Stimulated activated CD4-positive, alpha-beta T cell treated with anti-CD3 and anti-CD28 coated beads, TNF-alpha, amount 100 ng/mL, for 1 hour (primary cell): ENCODE results near the gene PRTFDC1.
"Not testable (repeated sequence)": the region's sequence is repeated elsewhere in the genome, so short reads cannot be mapped to it uniquely, and the experiment has no call there.

ENCODE experiments used
- DNase-seq, 3 donors: peaks; one replicate each; pipeline ENCODE4 v3.0.0-alpha.2; 2020; ENCODE audit warnings: low read depth in 3 of 3, low spot score in 1 of 3

PRTFDC1 gene

DNA sequence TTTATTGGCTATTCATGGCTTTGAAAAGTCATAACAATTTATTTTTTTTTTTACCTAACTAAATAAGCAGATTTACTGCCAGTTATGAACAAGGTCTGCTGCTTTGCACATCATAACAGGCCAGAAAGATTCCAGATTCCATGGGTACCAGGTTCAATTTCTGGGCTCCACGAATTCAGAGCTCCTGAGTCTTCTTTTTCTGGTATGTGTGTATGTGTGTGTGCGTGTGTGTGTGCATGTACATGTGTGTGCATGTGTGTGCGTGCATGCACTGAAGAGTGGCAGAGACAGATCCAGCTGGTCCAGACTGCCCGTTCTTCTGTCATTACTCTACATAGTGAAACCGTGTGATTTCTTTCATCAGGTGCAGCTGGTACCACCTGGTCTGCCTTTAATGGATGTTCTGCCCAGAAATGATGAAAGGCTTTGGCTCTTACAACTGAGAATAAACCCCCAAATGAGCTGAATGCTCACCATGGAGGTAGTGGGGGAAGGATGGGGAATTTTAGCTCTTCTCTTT is 14.6 kb upstream of the PRTFDC1 start:
- no peak for DNase-seq

DNA sequence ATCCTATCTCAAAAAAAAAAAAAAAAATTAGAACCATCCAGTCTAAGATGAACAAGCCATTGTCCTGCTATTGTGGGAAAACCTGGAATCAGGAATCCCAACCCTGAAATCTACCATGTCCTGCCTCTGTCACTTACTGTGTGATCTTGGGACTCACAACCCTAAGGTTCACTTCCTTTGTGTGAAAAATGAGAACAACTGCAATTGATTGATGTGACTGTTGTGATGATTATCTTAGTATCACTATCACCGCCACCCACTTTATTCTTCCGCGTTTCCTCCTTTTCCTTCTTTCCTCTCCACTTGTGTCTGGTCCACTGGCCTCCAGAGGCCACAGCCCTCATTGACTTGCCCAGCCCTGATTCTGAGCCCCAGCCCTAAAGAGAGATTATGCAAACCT is 12.6 kb upstream of the PRTFDC1 start:
- no peak for DNase-seq

DNA sequence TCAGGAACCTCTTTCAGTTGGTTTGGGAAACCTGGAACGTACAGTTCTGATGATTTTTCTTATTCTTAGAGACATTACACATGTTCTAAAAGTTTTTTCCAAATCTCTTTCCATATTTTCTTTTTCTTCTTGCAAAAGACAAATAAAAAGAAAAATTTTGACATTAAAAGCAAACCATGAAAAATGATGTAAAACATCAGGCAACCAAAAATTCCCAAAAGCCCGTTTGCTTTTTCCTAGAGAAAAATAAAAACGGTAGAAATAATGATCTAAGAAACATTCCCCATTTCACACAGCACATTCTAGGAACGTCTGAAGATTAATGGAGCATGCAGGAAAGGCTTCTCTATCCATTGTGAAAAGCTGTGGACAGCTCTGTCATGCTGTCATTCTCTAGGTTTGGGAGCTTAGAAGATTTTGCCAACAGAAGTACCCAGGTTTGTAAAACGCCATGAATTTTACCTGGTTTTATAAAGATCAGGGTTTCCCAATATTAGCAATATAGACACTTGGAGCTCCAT is 11.2 kb upstream of the PRTFDC1 start:
- no peak for DNase-seq

DNA sequence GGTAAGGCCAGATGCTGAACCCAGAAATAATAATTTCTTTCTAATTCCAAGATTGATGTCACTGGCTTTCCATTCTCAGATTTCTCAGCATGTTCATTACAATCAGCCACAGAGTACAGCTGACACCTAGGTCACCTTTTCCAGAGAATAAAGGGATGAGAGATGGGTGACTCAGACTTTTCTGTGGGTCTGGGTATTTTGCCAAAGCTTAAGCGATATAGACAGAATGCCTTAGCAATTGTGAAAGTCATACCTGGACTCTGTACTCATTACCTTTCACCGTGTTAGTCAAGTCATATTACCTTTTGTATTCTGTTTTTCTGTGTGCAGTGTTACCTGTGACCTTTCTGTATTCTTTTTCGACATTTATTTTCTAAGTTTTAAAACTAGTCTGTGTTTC is 10.6 kb upstream of the PRTFDC1 start:
- no peak for DNase-seq

DNA sequence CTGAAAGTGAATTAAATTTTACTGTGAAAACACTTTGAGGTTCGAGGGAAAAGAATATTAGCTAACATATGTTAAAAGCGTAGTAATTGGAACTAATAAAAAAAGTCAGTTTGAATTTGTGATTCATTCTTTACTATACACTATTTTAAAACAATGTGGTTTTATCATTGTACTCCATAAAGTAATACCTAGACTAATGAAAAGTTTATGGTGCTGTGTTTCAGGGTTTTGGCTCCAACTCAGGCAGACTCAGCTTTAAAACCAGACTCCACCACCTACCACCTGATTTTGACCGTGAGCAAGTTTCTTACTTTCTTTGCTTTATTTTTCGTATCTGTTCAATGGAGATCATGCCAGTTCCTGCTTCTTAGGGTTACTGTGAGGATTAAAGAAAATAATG is 9.2 kb upstream of the PRTFDC1 start:
- DNase-seq, result no peak

DNA sequence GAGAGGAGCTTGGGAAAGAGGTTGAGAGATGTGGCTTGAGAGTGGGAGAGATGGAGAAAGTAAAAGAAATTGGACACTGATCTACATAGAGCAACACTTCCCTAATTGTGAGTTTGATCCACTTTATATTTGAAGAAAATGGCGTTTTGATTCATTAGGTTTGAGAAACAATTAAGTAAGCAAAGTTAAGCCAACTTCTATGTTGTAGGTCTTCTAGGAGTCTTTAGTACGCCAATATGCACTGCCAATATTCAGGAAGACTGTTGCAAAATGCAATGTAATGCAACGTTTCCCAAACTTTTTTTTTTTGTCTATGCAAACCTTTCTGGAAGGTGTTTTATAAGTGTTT is 7.0 kb upstream of the PRTFDC1 start:
- no peak for DNase-seq

DNA sequence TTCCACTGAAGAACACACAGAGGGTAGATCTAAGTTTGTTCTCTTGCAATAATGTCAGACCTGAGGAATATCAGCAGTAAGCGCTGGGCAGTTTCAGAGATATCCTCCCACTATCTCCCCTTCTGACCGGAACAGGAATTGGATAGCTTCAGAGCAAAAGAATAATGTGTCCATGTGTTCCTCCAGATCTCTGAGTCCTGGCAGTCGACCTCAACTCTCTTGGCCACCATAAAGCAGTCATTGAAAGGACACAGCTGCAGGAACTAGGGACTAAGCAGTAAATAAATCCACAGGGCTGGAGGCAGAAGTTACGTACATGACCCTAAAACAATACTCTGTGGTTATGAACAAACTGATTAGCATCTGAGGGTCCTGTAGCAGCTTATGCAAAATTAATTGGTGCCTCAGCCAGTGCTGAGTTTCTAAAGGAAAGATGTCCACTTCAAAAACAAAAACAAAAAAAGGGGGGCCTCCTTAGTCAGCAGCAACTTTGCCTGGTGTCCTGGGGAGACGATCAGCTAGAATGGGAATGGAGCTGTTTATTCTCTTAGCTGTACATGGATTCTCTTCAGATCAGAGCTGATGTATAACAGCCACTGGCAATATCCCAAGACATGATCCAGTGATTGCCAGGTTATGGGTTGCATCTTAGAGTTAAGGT is 6.4 kb upstream of the PRTFDC1 start:
- no peak for DNase-seq

DNA sequence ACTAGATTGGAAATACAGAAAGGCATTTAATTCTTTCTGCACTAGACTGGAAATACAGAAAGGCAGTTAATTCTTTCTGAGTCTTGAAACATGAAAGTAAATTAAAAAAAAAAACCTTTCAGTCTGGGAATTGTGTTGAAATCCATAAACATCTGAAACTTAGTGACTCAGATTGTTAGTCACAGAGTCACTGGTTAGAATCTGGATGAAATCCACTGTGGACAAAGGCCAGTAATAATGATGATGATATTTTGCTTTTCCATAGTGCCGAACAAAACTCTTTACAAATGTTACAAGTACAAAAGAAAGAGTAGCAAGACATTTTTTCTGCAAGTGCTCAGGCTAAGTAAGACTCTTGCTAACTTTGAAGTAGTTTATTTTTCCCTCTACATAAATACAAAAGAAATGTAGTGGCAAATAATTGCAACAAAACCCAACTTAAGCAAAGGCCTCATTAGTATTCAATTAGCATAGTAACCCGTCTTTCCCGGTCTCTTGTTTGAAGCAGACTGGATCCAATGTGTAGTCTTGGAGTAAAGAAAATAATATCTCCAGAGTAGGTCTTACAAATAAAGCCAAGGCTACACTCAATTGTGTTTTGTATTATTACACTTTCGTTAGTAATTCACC is 5.8 kb upstream of the PRTFDC1 start:
- DNase-seq, result no peak

DNA sequence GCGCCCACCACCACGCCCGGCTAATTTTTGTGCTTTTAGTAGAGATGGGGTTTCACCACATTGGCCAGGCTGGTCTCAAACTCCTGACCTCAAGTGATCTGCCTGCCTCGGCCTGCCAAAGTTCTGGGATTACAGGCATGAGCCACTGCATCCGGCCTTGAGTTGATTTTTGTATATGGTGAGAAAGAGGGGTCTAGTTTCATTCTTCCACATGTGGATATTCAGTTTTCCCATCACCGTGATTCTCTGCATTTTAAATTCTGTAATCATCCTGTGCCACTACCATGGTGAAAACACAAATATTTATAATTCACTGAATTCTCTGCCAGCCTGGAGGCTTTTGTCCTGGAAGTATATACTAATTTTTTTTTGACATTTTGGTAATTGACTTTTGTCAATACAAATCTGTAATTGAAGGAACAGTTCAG is 5.2 kb upstream of the PRTFDC1 start:
- DNase-seq, result not testable (repeated sequence)

DNA sequence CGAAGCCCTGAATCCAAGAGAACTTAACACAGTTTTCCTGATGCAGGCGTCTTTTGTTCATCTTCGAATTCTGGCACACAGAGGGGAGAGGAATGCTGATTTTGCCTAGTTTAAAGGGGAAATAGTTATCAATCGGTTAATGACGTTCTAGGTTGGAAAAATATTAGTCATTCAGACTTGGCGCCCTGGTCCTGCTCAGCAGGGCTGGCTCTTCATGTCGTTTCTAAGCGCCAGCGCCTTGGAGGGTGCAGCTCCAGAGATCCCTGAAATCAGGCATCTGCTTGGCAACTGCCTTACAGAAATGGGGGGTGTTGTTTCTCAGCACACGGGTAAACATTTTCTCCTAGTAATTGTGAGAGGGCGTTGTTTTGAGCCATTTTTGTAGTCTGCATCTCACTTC is 1.3 kb upstream of the PRTFDC1 start:
- DNase-seq, result no peak

DNA sequence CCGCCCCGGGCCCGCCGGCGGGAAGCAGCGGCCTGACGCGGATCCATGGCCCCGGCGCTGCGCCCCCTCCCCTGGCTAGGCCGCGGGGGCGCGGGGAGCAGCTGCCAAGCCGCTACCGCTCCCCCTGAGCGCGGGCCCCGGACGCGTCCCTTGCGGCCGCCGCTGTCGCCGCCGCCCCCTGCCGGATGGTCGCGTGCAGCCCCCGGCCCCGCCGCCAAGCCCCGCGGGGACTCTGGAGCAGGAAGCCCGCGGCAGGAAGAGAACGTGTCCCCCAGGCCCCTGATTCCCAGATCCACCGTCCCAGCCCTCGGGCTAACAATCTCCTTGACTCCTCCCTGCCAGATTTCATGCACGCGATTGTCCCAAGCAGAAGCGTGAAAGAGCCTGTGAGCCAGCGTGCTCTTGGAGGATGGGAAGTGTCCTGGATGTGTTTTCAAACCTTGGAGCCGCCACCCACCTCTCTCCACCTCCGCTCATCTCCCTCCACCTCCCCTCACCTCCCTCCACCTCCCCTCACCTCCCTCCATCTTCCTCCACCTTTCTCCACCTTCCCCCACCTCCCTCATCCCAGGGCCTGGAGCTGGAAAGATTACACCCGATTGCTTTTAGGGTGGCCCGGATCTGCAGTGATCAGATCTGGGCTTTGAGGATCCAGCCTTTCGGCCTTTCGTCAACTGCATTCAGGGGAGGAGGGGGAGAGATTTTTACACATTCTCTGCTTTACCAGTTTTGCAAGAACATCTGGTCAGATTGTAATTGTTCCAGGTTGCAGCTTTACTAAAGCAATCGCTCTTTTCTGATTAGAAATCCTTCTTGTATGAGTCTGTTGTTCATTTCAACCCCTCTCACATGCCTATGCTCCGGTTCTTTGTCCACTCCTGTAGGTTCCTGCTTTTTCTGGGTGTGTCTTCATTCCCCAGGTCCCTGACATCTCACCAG is 570 bp upstream of the PRTFDC1 start:
- peak; percentile 7 to 48 (median 36) for DNase-seq

DNA sequence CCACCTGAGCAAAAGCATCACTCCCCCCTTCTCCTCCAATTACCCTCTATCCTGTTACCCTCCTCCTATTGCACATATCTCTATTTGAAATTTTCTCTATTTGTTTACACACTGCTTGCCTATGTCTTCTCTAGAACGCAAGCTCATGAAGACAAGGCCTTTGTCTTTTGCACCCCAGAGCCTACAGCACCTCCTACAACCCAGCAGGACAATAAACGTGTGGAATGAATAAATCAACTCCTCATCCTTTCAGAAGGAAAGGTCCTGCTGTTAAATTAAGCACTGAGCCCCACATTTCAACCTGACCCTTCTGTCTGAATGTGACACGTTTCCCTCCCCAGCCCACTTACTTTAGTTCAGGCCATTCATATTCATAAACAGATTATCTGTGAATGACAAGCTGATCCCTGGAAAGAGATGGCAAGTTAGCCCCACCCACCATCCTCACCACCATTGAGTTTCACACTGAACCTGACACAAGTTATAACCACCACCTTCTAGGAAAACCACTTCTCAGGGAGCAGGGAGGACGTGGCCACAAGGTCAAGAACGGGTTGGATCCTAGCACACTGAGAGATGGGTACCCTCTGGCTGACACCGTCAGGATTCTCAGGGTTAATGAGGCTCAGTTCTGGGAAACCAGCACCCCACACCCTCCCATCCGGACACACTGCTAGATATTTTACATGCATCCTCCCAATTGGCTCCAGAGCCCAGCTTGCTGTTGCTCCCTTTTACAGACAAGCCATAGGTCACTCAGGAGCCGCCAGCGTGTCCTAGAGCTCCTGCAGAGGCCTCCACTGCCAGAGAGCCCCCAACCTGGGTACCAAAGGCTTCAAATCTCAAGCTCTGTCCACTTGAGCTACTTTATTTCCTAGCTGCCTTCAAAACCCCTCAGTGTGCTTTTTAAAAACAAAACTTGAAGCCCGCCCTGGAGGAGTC is 934 bp downstream of the PRTFDC1 start:
- no peak for DNase-seq

DNA sequence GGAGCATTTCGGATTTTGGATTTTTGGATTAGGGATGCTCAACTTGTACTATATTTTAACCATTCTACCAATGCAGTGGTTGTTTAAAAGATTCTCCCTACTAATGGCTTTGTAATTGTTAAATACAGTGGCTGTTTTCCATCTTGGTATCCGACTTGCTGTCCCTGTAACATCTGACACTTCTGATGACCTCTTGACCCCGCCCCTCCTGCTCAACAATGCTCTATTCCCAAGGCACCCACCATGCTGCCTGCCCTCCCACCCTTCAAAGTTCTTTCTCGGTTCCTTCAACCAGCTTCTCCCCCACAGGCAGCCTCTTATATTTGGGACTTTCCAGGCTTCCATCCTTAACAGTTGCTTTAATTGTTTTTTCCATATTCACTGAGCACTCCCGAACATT is 2.0 kb downstream of the PRTFDC1 start:
- no peak for DNase-seq

DNA sequence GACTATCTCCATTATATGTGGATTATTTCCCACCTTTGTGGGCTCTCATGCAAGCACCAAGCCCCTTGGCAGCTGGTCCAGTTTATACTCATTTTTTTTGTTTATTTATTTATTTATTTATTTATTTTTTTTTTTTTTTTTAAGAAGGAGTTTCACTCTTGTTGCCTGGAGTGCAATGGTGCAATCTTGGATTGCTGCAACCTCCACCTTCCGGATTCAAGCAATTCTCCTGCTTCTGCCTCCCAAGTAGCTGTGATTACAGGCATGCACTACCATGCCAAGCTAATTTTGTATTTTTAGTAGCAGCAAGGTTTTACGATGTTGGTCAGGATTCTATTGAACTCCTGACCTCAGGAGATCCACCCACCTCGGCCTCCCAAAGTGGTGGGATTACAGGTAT is 2.8 kb downstream of the PRTFDC1 start:
- DNase-seq, result no peak

DNA sequence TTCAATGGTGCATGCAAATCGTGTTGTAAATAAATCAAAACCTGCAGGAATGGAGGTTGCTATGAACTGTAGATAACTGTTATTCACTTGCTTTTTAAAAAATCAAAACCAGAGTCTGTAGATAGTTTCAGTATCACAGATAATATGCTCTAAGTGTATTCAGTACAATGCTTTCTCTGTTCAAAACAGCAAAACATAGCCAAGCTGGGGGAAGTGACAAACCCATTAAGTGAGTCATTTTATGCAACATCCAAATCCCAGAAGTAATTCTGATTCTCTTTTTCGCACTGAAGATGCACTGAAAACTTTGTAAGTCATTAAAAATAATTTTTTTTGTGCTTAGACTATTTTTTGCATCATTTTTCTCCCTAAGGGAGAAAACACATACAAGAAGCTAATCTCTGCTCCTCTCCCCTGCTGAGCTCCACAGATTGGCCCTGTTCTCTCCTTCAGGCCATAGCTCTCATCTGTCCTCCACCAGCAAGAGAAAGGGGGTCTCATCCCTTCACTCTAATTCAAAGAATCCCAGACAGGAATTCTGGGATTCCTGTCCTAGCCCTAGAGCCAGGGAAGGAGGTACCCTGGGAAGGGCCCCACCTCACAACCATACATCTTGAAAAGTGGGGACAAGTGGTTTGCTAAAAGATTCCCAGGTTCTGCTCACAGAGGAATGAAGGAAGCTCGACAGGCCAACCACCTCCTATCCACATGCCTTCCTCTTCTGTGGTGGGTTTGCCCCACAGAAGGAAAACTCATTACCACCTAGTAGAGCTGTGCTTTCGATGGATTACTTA is 4.9 kb downstream of the PRTFDC1 start:
- no peak for DNase-seq

DNA sequence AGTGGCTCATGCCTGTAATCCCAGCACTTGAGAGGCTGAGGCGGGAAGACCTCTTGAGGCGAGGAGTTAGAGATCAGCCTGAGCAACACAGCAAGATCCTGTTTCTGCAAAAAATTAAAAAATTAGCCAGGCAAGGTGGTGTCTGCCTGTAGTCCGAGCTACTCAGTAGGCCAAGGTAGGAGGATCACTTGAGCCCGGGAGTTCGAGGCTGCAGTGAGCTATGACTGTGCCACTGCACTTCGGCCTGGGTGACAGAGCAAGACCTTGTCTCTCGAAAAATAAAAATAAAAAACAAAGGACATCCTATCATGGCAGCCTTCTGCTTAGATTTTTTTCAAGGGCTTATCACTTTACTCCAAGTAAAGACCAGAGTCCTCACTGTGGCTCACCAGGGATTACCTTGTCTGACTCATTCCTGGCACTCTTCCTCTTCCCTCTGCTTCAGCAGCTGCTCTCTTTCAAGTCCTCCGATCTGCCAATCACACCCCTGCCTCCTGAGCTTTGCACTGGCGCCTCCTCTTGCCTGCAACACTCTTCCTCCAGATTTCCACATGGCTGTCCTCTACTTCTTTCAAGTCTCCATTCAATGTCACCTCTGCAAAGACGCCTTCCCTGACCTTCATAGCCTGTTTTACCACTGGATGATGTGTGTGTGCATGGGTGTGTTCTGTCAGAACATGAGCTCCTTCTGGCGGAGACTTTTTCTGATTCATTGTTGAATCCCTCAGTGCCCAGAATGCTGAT is 7.7 kb downstream of the PRTFDC1 start:
- no peak for DNase-seq

DNA sequence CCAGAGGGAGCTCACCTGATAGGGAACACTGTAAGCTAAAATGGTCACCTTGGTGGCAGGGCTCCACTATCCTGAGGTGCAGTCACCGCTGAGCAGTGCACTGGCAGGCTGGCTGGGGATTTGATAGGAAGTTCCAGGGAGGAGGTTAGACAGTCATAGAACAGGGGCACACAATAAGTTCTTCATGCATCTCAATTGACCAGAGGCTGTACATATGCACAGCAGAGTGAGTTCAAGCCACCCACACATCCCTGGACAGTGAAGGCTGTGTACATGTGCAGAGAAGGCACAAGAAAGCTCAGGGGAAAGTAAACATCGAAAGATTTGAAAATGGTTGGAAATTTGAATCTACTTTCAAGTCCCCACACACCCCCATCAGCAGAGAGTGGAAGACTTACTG is 13.9 kb downstream of the PRTFDC1 start:
- DNase-seq, result no peak

DNA sequence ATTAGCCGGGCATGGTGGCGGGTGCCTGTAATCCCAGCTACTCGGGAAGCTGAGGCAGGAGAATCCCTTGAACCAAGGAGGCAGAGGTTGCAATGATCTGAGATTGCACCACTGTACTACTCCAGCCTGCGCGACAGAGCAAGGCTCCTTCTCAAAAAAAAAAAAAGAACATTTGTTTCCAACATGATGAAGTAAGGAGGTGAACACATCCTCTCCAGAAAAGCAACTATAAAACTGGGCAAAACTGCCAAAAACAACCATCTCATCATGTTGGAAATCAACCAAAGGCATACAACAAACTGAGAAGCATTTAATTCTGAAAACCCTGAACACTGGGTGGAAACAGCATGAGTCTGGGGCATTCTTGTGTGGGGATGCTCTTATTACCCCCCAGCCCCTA is 14.3 kb downstream of the PRTFDC1 start:
- DNase-seq, result no peak
